Erythroblast (primary cell): ENCODE results near the gene CACNA1H.
"Not testable (repeated sequence)": the region's sequence is repeated elsewhere in the genome, so short reads cannot be mapped to it uniquely, and the experiment has no call there.

Experiments used
- DNase-seq, 2 experiments: peaks; one replicate each; lab custom pipeline; 2025; lab: John Stamatoyannopoulos, UW
- GATA1 ChIP-seq: IDR thresholded peaks from 2 replicates; pipeline ENCODE4 v1.6.1; 2011; ENCODE audit warnings: low read depth, mild to moderate bottlenecking, control low read depth, low read length, moderate library complexity
- POLR2A ChIP-seq: IDR thresholded peaks from 2 replicates; pipeline ENCODE4 v1.6.1; 2011; ENCODE audit warnings: mild to moderate bottlenecking, low read length

CACNA1H gene

GRCh38 chr16:1184156-1184868, 31.4 kb downstream of the CACNA1H start:
- no peak for DNase-seq
- TF ChIP-seq GATA1 (no peak), POLR2A (no peak)

- DNase-seq: no peak
- no peak for TF ChIP-seq GATA1
- no peak for TF ChIP-seq POLR2A
These were observed 32.1 kb downstream of the CACNA1H start for GRCh38 chr16:1184980-1185379.

GRCh38 chr16:1185460-1186207, 32.7 kb downstream of the CACNA1H start:
- DNase-seq: not testable (repeated sequence)

- no peak for TF ChIP-seq GATA1
- peak; percentile 8 for TF ChIP-seq POLR2A
- peak; percentile 48 to 72 for DNase-seq
These were observed 35.7 kb downstream of the CACNA1H start for GRCh38 chr16:1188432-1189189.

GRCh38 chr16:1189455-1189854, 36.5 kb downstream of the CACNA1H start:
- no peak for DNase-seq
- TF ChIP-seq GATA1: no peak
- TF ChIP-seq POLR2A: no peak

GRCh38 chr16:1190789-1191188, 37.9 kb downstream of the CACNA1H start:
- DNase-seq: not testable (repeated sequence)

- DNase-seq: no peak
- TF ChIP-seq POLR2A (no peak), GATA1 (no peak)
These were observed 39.6 kb downstream of the CACNA1H start for GRCh38 chr16:1192384-1193073.

GRCh38 chr16:1193143-1193824, 40.4 kb downstream of the CACNA1H start:
- TF ChIP-seq POLR2A: peak; percentile 39
- no peak for TF ChIP-seq GATA1
- no peak for DNase-seq

- no peak for TF ChIP-seq GATA1
- TF ChIP-seq POLR2A: peak; percentile 37
- DNase-seq: no peak
These were observed 41.1 kb downstream of the CACNA1H start for GRCh38 chr16:1193825-1194581.

- DNase-seq: peak in 1 of 2 experiments; percentile 22
- TF ChIP-seq GATA1 (no peak), POLR2A (no peak)
These were observed 41.9 kb downstream of the CACNA1H start for GRCh38 chr16:1194665-1195392.

- no peak for DNase-seq
These were observed 42.4 kb downstream of the CACNA1H start for GRCh38 chr16:1195393-1195666.

GRCh38 chr16:1196494-1196893, 43.6 kb downstream of the CACNA1H start:
- DNase-seq: no peak
- TF ChIP-seq GATA1 (no peak), POLR2A (peak; percentile 53)

More at GRCh38 chr16:1195393-1195666, 42.4 kb downstream of the CACNA1H start:
- no peak for TF ChIP-seq POLR2A
- TF ChIP-seq GATA1: no peak
